Activated CD4-positive, alpha-beta T cell treated with anti-CD3 and anti-CD28 coated beads for 36 hours (primary cell): Measurements from ENCODE around the gene ZNF135. TPM values are rescaled to one million over a fixed set of nuclear protein-coding genes. Genes with fewer than 3 reads are reported as not detected.

ENCODE experiments used
- ATAC-seq: fragments of 200-7000 bp; cut with Tn5 transposase; one replicate; pipeline ENCODE4 v1.10.0; 2021; ENCODE audit warnings: mild to moderate bottlenecking, moderate library complexity
- CTCF ChIA-PET: fragments of 350-600 bp; sonication (Branson Sonifier 250); formaldehyde crosslinking; loops from one replicate; lab custom pipeline; 2021; ENCODE audit warnings: antibody characterized with exemption; lab: Charles Lee
- POLR2A ChIA-PET: fragments of 350-600 bp; sonication (Branson Sonifier 250); formaldehyde crosslinking; loops from one replicate; lab custom pipeline; 2021; ENCODE audit warnings: antibody characterized with exemption, inconsistent platforms; lab: Charles Lee
- DNase-seq: peaks from one replicate; pipeline ENCODE4 v3.0.0-alpha.2; 2020
- H3K27ac Mint-ChIP-seq: one replicate; pipeline ENCODE4 v1.8.0; 2021; ENCODE audit warnings: mixed read lengths
- H3K27me3 Mint-ChIP-seq: one replicate; pipeline ENCODE4 v1.8.0; 2021; ENCODE audit warnings: mixed read lengths
- H3K36me3 Mint-ChIP-seq: one replicate; pipeline ENCODE4 v1.8.0; 2021; ENCODE audit warnings: low read depth, mixed read lengths
- H3K4me1 Mint-ChIP-seq: one replicate; pipeline ENCODE4 v1.8.0; 2021; ENCODE audit warnings: mixed read lengths
- H3K4me3 Mint-ChIP-seq: one replicate; pipeline ENCODE4 v1.8.0; 2021; ENCODE audit warnings: mild to moderate bottlenecking, moderate library complexity, mixed read lengths
- H3K9me3 Mint-ChIP-seq: one replicate; pipeline ENCODE4 v1.8.0; 2021; ENCODE audit warnings: low read depth, mixed read lengths
- intact Hi-C, 2 experiments: fragments of 100-400 bp; cut with DNase I in 1 of 2; cut with micrococcal nuclease in 1 of 2; formaldehyde crosslinking; loops; one replicate each; pipeline versions ENCODE4 v1.14.2 to v1.15.1; 2022 to 2024; cut with DNase I, micrococcal nuclease
- total RNA-seq, 2 experiments: library from RNA; stranded (reverse); gene quantifications; one replicate each; pipeline ENCODE4 v1.2.3, GENCODE V29; 2021

Gene ZNF135
- total RNA-seq, result 1 to 10 TPM; 1.3 to 1.5 TPM

- intact Hi-C loops, result loop anchor here in 1 of 2 experiments (1.0 kb wide), 1 partner anchor 39 kb away; the partner anchor contains the start of gene ZSCAN18
- H3K27ac Mint-ChIP-seq, result peak within 1 kb of the TSS; percentile 89
- peaks cover 21% of the 10 kb centered on the region for H3K27me3 Mint-ChIP-seq
- ChIA-PET CTCF (interaction anchor here (0.6 to 0.7 kb wide), 2 partner anchors 33 to 551 kb away, joined by 3 to 4 read pairs; no protein-coding TSS in a partner anchor), POLR2A (no interaction called here)
- peaks cover 4% of the 10 kb centered on the region for H3K4me1 Mint-ChIP-seq
- peak within 1 kb of the TSS; percentile 73 for H3K4me3 Mint-ChIP-seq
- peaks cover 39% of the 10 kb centered on the region for H3K9me3 Mint-ChIP-seq
- H3K36me3 Mint-ChIP-seq, result peaks cover 57% of the 10 kb centered on the region
- ATAC-seq (peak; percentile 97), DNase-seq (peak; percentile 86)
Measured at GRCh38 chr19:58059003-58059670, at the start of gene ZNF135. ZNF135 (plus strand) TSS chr19:58059282; CDS start chr19:58060003, 721 bp downstream.

GRCh38 chr19:58009301-58009665, 49.8 kb upstream of the ZNF135 start:
- ChIA-PET POLR2A (no interaction called here), CTCF (interaction anchor here (0.6 kb wide), 1 partner anchor 370 kb away, joined by 3 read pairs; no protein-coding TSS in a partner anchor)
- peak overlapping the region; percentile 67 for H3K4me3 Mint-ChIP-seq
- no peak for DNase-seq
- intact Hi-C loops, result no loop called here
- no peak overlapping the region for H3K27ac Mint-ChIP-seq
- ATAC-seq, result peak; percentile 28
- no peaks in the 10 kb centered on the region for H3K27me3 Mint-ChIP-seq
- peaks cover 49% of the 10 kb centered on the region for H3K36me3 Mint-ChIP-seq
- H3K4me1 Mint-ChIP-seq, result peaks cover 5% of the 10 kb centered on the region
- H3K9me3 Mint-ChIP-seq, result peaks cover 55% of the 10 kb centered on the region

GRCh38 chr19:58009666-58010301, 49.3 kb upstream of the ZNF135 start:
- CTCF ChIA-PET, result interaction anchor here (0.6 kb wide), 1 partner anchor 370 kb away, joined by 3 read pairs; no protein-coding TSS in a partner anchor
- Mint-ChIP-seq H3K9me3 (peaks cover 50% of the 10 kb centered on the region), H3K27me3 (no peaks in the 10 kb centered on the region), H3K36me3 (peaks cover 44% of the 10 kb centered on the region), H3K27ac (peak overlapping the region; percentile 55), H3K4me3 (peak overlapping the region; percentile 67), H3K4me1 (peaks cover under 1% of the 10 kb centered on the region)
- ATAC-seq (peak; percentile 97), DNase-seq (peak; percentile 86)
- POLR2A ChIA-PET, result no interaction called here
- intact Hi-C loops, result no loop called here

GRCh38 chr19:58010507-58010906, 48.6 kb upstream of the ZNF135 start:
- peaks cover 45% of the 10 kb centered on the region for H3K9me3 Mint-ChIP-seq
- no peak overlapping the region for H3K27ac Mint-ChIP-seq
- no peaks in the 10 kb centered on the region for H3K27me3 Mint-ChIP-seq
- no peak for ATAC-seq
- no peak for DNase-seq
- ChIA-PET CTCF (no interaction called here), POLR2A (no interaction called here)
- intact Hi-C loops, result no loop called here
- H3K36me3 Mint-ChIP-seq, result peaks cover 37% of the 10 kb centered on the region
- H3K4me3 Mint-ChIP-seq, result no peak overlapping the region
- no peaks in the 10 kb centered on the region for H3K4me1 Mint-ChIP-seq

GRCh38 chr19:58014141-58014540, 44.9 kb upstream of the ZNF135 start:
- ATAC-seq, result no peak
- no peaks in the 10 kb centered on the region for H3K4me1 Mint-ChIP-seq
- H3K4me3 Mint-ChIP-seq, result no peak overlapping the region
- POLR2A ChIA-PET, result no interaction called here
- no peak for DNase-seq
- peaks cover 20% of the 10 kb centered on the region for H3K9me3 Mint-ChIP-seq
- no peak overlapping the region for H3K27ac Mint-ChIP-seq
- CTCF ChIA-PET, result no interaction called here
- peaks cover 15% of the 10 kb centered on the region for H3K36me3 Mint-ChIP-seq
- no peaks in the 10 kb centered on the region for H3K27me3 Mint-ChIP-seq
- intact Hi-C loops, result no loop called here

- DNase-seq (no peak), ATAC-seq (no peak)
- Mint-ChIP-seq H3K27me3 (no peaks in the 10 kb centered on the region), H3K27ac (no peak overlapping the region), H3K4me3 (no peak overlapping the region), H3K9me3 (peaks cover 19% of the 10 kb centered on the region), H3K4me1 (no peaks in the 10 kb centered on the region), H3K36me3 (peaks cover 8% of the 10 kb centered on the region)
- ChIA-PET POLR2A (no interaction called here), CTCF (no interaction called here)
- intact Hi-C loops, result no loop called here
Measured at GRCh38 chr19:58020129-58020528, 39.0 kb upstream of the ZNF135 start.

- Mint-ChIP-seq H3K9me3 (peaks cover 26% of the 10 kb centered on the region), H3K4me1 (no peaks in the 10 kb centered on the region), H3K36me3 (peaks cover 6% of the 10 kb centered on the region), H3K27ac (no peak overlapping the region), H3K4me3 (no peak overlapping the region), H3K27me3 (no peaks in the 10 kb centered on the region)
- intact Hi-C loops, result loop anchor here (1.0 kb wide), 1 partner anchor 134 kb away; no protein-coding TSS in a partner anchor
- ChIA-PET POLR2A (no interaction called here), CTCF (interaction anchor here (0.7 to 1.0 kb wide), 4 partner anchors 28 to 463 kb away, joined by 3 to 4 read pairs (median 3); no protein-coding TSS in a partner anchor)
- peak; percentile 65 for DNase-seq
- ATAC-seq, result peak; percentile 95
Measured at GRCh38 chr19:58021541-58022282, 37.4 kb upstream of the ZNF135 start.

GRCh38 chr19:58022283-58022660, 36.8 kb upstream of the ZNF135 start:
- intact Hi-C loops, result loop anchor here (1.0 kb wide), 1 partner anchor 133 kb away; no protein-coding TSS in a partner anchor
- CTCF ChIA-PET, result interaction anchor here (0.9 to 1.0 kb wide), 2 partner anchors 28 to 83 kb away, joined by 3 to 4 read pairs; no protein-coding TSS in a partner anchor
- POLR2A ChIA-PET, result no interaction called here
- Mint-ChIP-seq H3K9me3 (peaks cover 27% of the 10 kb centered on the region), H3K4me3 (no peak overlapping the region), H3K27me3 (no peaks in the 10 kb centered on the region), H3K27ac (no peak overlapping the region), H3K4me1 (no peaks in the 10 kb centered on the region), H3K36me3 (peaks cover 6% of the 10 kb centered on the region)
- DNase-seq, result no peak
- ATAC-seq, result no peak

GRCh38 chr19:58024661-58025060, 34.4 kb upstream of the ZNF135 start:
- no peak for ATAC-seq
- intact Hi-C loops, result no loop called here
- Mint-ChIP-seq H3K9me3 (peaks cover 33% of the 10 kb centered on the region), H3K27me3 (peaks cover 2% of the 10 kb centered on the region), H3K36me3 (peaks cover 6% of the 10 kb centered on the region), H3K4me3 (no peak overlapping the region), H3K4me1 (no peaks in the 10 kb centered on the region), H3K27ac (no peak overlapping the region)
- CTCF ChIA-PET, result no interaction called here
- DNase-seq, result no peak
- POLR2A ChIA-PET, result no interaction called here

- DNase-seq, result peak; percentile 78
- Mint-ChIP-seq H3K27me3 (peaks cover 30% of the 10 kb centered on the region), H3K9me3 (peaks cover 25% of the 10 kb centered on the region), H3K4me1 (no peaks in the 10 kb centered on the region), H3K36me3 (peaks cover 27% of the 10 kb centered on the region), H3K4me3 (no peak within 1 kb of the TSS), H3K27ac (no peak within 1 kb of the TSS)
- POLR2A ChIA-PET, result no interaction called here
- intact Hi-C loops, result no loop called here
- CTCF ChIA-PET, result no interaction called here
- peak; percentile 76 for ATAC-seq
Measured at GRCh38 chr19:58033741-58034476, 25.2 kb upstream of the ZNF135 start, which contains the start of gene ZSCAN1. ZSCAN1 (plus strand) TSS chr19:58034025; CDS start chr19:58037837, 3,812 bp downstream.

- DNase-seq, result no peak
- Mint-ChIP-seq H3K4me1 (no peaks in the 10 kb centered on the region), H3K27me3 (peaks cover 29% of the 10 kb centered on the region), H3K27ac (no peak overlapping the region), H3K36me3 (peaks cover 27% of the 10 kb centered on the region), H3K4me3 (no peak overlapping the region), H3K9me3 (peaks cover 25% of the 10 kb centered on the region)
- POLR2A ChIA-PET, result no interaction called here
- CTCF ChIA-PET, result no interaction called here
- intact Hi-C loops, result no loop called here
- ATAC-seq, result no peak
Measured at GRCh38 chr19:58034477-58034793, 24.6 kb upstream of the ZNF135 start.
